HL-60 (cell line): ENCODE results near the gene SFTPA2.
"Not testable (repeated sequence)": the region's sequence is repeated elsewhere in the genome, so short reads cannot be mapped to it uniquely, and the experiment has no call there.

Source experiments
- CTCF ChIP-seq: IDR thresholded peaks from one replicate; pipeline ENCODE4 v1.5.1; 2011; ENCODE audit warnings: low read length, control low read depth, inconsistent platforms; ENCODE audit not compliant: insufficient read depth
- POLR2AphosphoS5 ChIP-seq: IDR thresholded peaks from 2 replicates; pipeline ENCODE4 v1.6.1; 2012; ENCODE audit warnings: low read depth

DNA sequence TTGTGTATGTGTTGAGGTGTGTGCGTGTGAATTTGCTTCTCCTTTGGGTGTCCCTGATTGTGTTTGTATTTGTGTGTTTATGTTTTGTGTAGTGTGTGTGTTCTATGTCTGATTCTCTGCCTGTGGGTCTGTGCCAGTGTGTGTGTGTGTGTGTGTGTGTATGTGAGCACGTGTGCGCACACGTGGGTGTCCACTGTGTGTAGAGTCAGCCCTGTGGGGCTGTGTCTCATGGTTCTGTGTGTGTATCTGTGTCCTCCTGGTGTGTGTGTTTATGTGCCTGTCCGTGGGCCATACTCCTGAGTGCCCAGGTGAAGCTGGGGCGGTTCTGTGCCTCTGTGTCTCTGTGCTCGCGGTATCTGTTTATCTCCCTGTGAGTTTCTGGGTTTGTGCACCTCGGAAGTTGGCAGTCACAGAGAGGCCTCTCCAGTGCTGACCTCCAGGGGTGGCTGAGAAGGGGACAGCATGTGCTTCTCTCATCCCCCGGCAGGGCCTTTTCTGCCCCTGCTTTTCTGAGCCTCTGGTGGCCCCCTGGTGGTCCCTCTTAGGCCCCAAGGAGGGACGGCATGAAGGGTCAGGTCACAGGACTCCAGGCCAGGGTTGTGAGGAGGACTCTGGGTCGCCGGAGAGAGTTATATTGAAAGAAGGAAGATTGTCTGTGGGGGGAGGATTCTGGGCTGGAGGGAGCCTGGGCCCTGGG is 36.9 kb downstream of the SFTPA2 start:
- TF ChIP-seq CTCF, POLR2AphosphoS5: not testable (repeated sequence)
